ENCODE results near the gene SYT14.
"Not testable (repeated sequence)": the region's sequence is repeated elsewhere in the genome, so short reads cannot be mapped to it uniquely, and the experiment has no call there.

SYT14 gene

GRCh38 chr1:210031473-210031872 is 93.5 kb downstream of the SYT14 start:
- DNase-seq = no peak

DNA sequence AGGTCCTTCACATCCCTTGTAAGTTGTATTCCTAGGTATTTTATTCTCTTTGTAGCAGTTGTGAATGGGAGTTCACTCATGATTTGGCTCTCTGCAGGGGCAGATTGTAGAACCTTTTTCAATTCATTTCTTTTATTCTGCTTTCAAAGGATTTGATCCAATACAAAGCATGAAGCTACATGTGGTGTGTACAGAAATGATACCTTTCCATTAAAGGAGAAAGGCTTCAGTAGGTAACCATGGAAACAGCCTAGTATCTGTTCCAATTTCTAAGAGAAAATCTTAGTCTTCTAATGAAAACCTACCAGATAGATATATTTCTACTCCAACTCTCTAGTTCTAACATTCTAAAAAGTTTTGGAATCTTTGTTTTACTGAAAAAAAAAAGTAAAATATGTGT is 105.0 kb downstream of the SYT14 start:
- DNase-seq = no peak

DNA sequence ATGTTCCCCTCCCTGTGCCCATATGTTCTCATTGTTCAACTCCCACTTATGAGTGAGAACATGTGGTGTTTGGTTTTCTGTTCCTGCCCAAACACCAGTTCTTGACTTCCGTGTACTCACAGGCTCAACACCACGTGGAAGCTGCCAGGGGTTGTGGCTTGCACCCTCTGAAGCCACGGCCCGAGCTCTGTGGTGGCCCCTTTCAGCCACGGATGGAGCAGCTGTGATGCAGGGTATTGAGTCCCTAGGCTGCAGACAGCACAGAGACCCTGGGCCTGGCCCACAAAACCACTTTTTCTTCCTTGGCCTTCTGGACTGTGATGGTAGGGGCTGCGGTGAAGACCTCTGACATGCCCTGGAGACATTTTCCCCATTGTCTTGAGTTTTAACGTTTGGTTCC is 111.6 kb downstream of the SYT14 start:
- no peak for DNase-seq

DNA sequence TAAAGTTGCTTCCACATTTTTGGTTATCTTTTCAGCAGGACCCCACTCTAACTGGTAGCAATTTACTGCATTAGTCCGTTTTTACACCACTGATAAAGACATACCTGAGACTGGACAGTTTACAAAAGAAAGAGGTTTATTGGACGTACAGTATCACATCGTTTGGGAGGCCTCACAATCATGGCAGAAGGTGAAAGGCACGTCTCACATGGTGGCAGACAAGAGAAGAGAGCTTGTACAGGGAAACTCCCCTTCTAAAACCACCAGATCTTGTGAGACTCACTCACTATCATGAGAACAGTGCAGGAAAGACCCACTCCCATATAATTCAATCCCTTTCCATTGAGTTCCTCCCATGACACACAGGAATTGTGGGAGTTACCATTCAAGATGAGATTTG is 112.5 kb downstream of the SYT14 start:
- not testable (repeated sequence) for DNase-seq

DNA sequence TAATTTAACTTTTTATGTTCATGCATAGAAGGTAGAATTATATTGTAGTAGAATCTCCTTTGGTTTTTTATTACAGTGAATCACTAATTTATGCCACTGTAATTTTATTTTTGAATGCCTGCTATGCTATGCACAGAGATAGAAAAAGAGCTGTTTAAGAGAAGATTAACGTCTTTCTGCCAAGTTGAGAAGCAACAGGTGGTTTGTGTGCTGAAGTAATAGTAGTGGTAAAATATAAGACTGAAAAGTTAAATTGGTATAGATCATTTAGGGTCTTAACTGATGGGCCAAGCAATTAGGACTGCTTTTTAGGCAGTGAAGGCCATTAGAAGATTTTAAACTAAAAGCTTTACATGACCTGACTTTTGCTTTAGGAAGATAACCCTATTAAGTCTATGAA is 115.1 kb downstream of the SYT14 start:
- DNase-seq = no peak

- no peak for DNase-seq
These were observed 119.6 kb downstream of the SYT14 start for GRCh38 chr1:210057593-210057992.

GRCh38 chr1:210061992-210062391 is 124.0 kb downstream of the SYT14 start:
- DNase-seq = no peak

DNA sequence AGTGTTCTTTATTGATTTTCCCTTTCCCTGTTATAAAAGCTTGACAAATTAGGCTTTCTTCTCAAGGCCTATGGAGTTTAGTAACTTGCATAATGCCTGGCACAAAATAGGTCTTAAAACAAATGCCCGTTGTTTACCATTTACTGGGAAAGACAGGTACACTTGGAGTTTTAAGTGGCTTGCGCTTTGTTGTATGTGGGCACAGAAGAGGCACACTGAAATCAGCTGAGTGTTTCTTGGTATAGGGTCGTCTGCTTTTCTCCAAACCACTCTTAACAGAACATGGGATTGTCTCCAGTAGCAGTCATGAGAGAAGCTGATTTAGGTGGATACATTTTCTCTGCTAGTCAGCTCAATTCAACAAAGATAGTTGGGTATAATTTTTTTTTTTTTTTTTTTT is 132.5 kb downstream of the SYT14 start:
- DNase-seq = no peak

DNA sequence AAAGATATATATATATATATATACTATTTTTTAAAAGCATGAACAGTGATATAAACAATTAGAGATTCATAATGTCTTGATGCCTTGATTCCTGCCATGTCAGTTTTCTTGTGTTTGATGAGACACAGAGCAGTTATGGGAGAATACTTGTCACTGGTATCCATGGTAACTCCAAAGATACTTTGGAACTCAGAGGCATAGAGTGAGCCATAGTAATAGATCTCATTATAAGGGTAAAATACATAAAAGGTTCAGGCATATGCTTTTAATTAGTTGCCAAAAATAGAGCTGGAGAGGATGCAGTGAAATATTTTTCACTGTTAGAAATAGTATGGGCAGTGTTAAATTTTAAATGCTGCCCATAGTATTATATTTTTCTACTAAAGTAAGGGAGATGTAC is 134.1 kb downstream of the SYT14 start:
- no peak for DNase-seq

DNA sequence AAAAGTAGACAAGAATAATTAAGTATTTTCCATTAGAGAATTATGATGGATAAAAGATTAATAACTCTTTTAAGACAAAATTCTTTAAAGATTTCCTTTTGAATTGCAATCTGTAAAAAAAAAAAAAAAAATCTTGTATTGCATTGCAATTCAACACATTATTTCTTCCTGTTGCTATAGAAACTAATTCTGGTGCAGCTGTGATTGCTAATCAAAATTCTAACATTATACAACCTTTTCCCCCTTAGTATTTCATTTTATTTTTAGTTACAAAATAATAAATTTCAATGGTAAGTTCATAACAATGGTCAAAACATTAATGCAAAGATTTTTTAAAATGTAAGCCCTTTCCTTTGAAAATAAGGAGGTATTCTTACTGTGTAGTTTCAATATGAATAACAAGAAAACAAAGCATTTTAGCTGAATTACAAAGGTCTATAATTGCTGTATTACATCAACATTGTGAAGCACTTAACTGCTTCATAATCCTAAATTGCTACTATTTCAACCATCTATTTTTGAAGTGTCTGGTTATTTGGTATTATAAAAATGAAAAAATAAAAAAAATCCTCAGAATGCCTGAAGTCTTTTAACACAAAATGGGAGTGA is 135.0 kb downstream of the SYT14 start:
- no peak for DNase-seq

- DNase-seq = no peak
These were observed 136.9 kb downstream of the SYT14 start for GRCh38 chr1:210074904-210075303.

- no peak for DNase-seq
These were observed 138.6 kb downstream of the SYT14 start for GRCh38 chr1:210076620-210077019.

DNA sequence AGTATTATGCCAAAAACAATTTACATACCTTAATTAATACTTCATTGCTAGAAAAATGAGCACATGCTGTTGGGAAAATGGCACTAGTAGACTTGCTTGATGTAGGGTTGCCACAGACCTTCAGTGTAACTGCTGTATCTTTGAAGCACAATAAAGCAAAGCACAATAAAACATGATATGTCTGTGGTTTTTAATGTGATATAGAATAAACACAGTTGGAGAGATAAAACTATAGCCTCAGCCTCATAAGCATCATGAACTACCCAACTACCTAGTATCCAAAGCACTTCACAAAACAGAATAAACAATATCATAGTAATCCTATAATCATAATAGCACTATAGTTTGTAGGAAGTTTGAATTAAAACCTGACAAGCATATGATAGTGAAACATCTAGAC is 143.5 kb downstream of the SYT14 start:
- DNase-seq = no peak

GRCh38 chr1:210085359-210085758 is 147.3 kb downstream of the SYT14 start:
- no peak for DNase-seq

GRCh38 chr1:210087058-210087457 is 149.0 kb downstream of the SYT14 start:
- DNase-seq = no peak

- DNase-seq = peak; percentile 9
These were observed 151.8 kb downstream of the SYT14 start for GRCh38 chr1:210089855-210090254.

DNA sequence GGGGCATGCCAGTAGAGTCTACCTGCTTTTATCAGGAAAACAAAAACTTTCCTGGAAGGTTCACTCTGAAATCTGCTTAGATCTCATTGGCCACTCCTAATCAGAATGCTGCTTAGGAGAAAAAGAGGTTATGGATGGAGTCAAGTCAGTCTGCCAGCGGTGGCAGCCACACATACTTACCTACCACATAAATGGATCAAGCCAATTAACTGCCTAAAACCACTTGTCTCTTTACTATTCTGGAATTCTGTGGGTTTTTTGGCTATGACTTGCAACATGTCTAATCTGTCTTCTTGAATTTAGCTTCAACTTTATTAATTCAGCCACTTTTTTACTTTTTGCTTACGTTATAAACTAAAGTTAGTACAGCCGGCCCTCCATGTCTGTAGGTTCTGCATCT is 154.3 kb downstream of the SYT14 start:
- DNase-seq = no peak

DNA sequence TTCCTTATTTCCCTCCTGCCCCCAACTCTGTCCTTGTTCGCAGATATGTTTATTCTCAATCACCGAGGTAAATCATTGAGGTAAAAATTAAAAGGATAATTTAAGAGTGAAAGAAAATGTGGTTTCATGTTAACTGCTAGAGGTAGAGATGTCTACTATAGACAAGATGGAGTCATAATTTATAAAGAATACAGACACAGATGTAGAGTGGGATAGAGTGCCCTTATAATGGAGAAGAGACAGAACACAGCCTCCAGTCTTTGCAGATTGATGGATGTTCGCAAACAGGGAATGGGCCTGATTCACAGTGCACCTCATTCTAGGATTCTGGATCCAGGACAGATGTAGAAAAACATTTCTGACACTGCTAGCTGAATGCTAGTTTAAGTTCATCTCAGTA is 155.4 kb downstream of the SYT14 start:
- no peak for DNase-seq

DNA sequence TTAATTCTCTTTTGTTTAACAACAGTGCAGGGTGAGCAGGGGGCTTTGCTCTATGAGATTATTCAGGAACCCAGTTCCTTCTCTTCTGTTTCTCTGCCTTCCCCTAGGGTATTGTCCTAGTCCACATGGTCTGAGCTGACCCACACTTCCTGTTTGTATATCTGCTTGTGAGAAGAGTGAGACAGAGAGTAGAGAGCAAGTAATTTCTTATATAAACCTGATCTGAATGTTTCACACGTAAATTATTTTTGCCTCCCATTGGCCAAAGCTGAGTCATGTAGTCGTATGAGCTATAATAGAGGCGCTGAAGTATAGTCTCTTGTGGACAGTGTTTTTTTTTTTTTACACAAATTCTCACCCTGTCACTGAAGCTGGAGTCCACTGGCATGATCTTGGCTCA is 160.3 kb downstream of the SYT14 start:
- DNase-seq = no peak

GRCh38 chr1:210099921-210100320 is 161.9 kb downstream of the SYT14 start:
- DNase-seq = no peak

DNA sequence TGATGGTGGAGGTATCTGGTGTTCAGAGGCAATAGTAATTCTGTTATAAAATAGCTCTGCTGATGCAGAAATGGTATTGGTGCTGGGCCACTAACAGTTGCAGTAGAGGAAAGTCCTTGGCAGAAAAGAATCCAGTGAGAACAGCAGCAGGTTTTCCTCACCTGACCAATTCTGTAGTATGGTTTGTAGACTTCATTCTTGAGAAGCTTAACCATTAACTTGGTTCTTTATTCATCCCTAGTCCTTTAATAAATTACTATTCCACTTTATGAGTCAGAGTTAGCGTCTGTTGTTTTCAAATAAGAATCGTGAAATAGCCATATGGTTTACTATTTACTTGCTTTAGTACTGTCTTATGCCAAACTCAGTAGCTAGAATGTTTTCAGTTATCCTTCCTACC is 166.1 kb downstream of the SYT14 start:
- no peak for DNase-seq

- not testable (repeated sequence) for DNase-seq
These were observed 174.9 kb downstream of the SYT14 start for GRCh38 chr1:210112906-210113305.

DNA sequence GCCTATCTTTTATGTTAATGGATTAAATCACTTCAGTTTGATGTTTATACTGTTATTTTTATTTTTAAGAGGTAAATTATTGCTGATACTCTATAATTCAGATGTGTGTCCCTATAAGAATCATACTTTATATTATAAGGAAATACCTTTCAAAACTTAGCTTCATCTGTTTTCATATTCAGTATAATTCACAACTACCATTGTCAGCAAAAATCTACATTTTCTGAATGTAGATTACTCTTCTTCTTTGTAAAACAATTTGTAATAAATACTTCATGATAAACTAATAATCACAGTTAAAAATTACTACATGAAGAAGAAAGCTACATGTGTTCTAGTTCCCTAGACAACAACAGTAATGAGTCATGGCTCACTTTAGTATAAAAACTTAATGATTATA is 179.2 kb downstream of the SYT14 start:
- no peak for DNase-seq

GRCh38 chr1:210117681-210118170 is 179.7 kb downstream of the SYT14 start:
- DNase-seq = no peak

- DNase-seq = no peak
These were observed 185.4 kb downstream of the SYT14 start for GRCh38 chr1:210123383-210123782.

Measured in hematopoietic multipotent progenitor cell treated with erythropoietin and hydrocortisone succinate and interleukin-3 and kit ligand, for 4 days (in vitro differentiated cells).